Body of pancreas (tissue), 4 donors: ENCODE data around the gene EFNA2.

Experiments
- CTCF ChIP-seq, 7 experiments: fragments of 450-650 bp in 4 of 7; fragments of 200-600 bp in 3 of 7; sonication (generic) in 3 of 7; IDR thresholded peaks; one replicate each; pipeline ENCODE4 v1.5.1; 2016 to 2019; ENCODE audit warnings: antibody characterized with exemption in 7 of 7
- POLR2A ChIP-seq, 3 donors: fragments of 450-650 bp; IDR thresholded peaks; one replicate each; pipeline ENCODE4 v1.6.1; 2016; ENCODE audit warnings: antibody characterized with exemption in 3 of 3, mild to moderate bottlenecking in 2 of 3

- no peak for TF ChIP-seq POLR2A (IDR thresholded peaks at IDR 0.05)
- no peak for TF ChIP-seq CTCF (IDR thresholded peaks at IDR 0.05)
These were observed 5.3 kb downstream of the EFNA2 start for GRCh38 chr19:1290703-1291651.
